ENCODE data around the gene PSMD13. TPM values are rescaled to one million over a fixed set of nuclear protein-coding genes. Genes with fewer than 3 reads are reported as not detected.

The PSMD13 gene
- total RNA-seq, 4 donors from 2014 or later = 64.7 to 111 (median 77.7) TPM

GRCh38 chr11:223884-224283, 12.9 kb upstream of the PSMD13 start:
- TF ChIP-seq CTCF (IDR thresholded peaks at IDR 0.05) (no peak), POLR2A (IDR thresholded peaks at IDR 0.05) (no peak)
- Histone ChIP-seq H3K36me3 (peaks cover 0 to 4% of the 10 kb centered on the region in 2 donors), H3K4me1 (no peaks in the 10 kb centered on the region), H3K9me3 (no peaks in the 10 kb centered on the region), H3K27ac (no peak overlapping the region), H3K27me3 (no peaks in the 10 kb centered on the region), H3K4me3 (replicated peaks in 1 of 3) (no peak overlapping the region)
- intact Hi-C loops (cut with DNase I) = no loop called here
- no peak for DNase-seq
- WGBS, 2 donors = 90 to 98% methylated on average over 6 to 8 of the region's 9 CpGs

- WGBS, 2 donors = 89 to 91% methylated on average over 7 of the region's 7 CpGs
- Histone ChIP-seq H3K9me3 (no peaks in the 10 kb centered on the region), H3K4me1 (no peaks in the 10 kb centered on the region), H3K4me3 (replicated peaks in 1 of 3) (no peak overlapping the region), H3K27ac (no peak overlapping the region), H3K36me3 (peaks cover 0 to 4% of the 10 kb centered on the region in 2 donors), H3K27me3 (no peaks in the 10 kb centered on the region)
- intact Hi-C loops (cut with DNase I) = no loop called here
- TF ChIP-seq CTCF (IDR thresholded peaks at IDR 0.05) = no peak
- DNase-seq = no peak
Measured at GRCh38 chr11:224424-224823, 12.4 kb upstream of the PSMD13 start.

GRCh38 chr11:225734-226453, 10.9 kb upstream of the PSMD13 start:
- Histone ChIP-seq H3K27ac (no peak overlapping the region), H3K27me3 (no peaks in the 10 kb centered on the region), H3K9me3 (no peaks in the 10 kb centered on the region), H3K4me3 (replicated peaks in 1 of 3) (no peak overlapping the region), H3K36me3 (peaks cover 0 to 4% of the 10 kb centered on the region in 2 donors), H3K4me1 (no peaks in the 10 kb centered on the region)
- intact Hi-C loops (cut with DNase I) = no loop called here
- no peak for DNase-seq
- WGBS, 2 donors = 91% methylated on average over 10 of the region's 10 CpGs
- TF ChIP-seq POLR2A (IDR thresholded peaks at IDR 0.05) (no peak), CTCF (IDR thresholded peaks at IDR 0.05) (no peak)

DNA sequence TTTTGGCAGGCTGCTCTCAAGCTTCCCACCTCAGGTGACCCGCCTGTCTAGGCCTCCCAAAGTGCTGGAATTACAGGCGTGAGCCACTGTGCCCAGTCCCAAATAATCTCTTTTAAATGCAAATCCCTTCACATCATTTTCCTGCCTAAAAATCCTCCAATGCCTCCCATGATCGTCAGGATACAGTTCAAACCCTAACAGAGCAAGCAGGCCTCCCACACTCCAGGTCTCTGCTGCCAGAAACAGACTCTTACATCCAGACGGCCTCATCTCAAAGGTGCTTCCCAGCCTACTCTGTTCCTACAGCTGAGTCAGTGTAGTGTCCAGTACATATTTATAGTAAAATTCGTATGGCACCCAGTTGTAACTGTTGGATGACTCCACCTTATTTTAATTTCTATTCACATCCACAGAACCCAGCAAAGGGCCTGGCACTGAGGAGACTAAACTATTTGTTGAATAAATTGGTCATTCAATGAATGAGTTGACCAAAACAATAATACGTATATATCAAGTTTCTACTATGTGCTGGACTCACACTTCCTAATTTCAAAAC, 8.9 kb upstream of the PSMD13 start:
- no peaks in the 10 kb centered on the region for H3K27me3 ChIP-seq
- TF ChIP-seq CTCF (IDR thresholded peaks at IDR 0.05) = no peak
- TF ChIP-seq POLR2A (IDR thresholded peaks at IDR 0.05) = no peak
- H3K27ac ChIP-seq = no peak overlapping the region
- H3K9me3 ChIP-seq = no peaks in the 10 kb centered on the region
- DNase-seq = no peak
- no peaks in the 10 kb centered on the region for H3K36me3 ChIP-seq
- WGBS, 2 donors = 89 to 91% methylated on average over 6 of the region's 6 CpGs
- intact Hi-C loops (cut with DNase I) = no loop called here
- H3K4me1 ChIP-seq = no peaks in the 10 kb centered on the region
- no peak overlapping the region for H3K4me3 ChIP-seq (replicated peaks in 1 of 3)

- Histone ChIP-seq H3K9me3 (no peaks in the 10 kb centered on the region), H3K4me1 (peaks cover 3 to 4% of the 10 kb centered on the region in 2 donors), H3K36me3 (no peaks in the 10 kb centered on the region), H3K4me3 (replicated peaks in 1 of 3) (no peak overlapping the region), H3K27me3 (no peaks in the 10 kb centered on the region), H3K27ac (no peak overlapping the region)
- no peak for DNase-seq
- intact Hi-C loops (cut with DNase I) = no loop called here
- 95 to 99% methylated on average over 10 of the region's 10 CpGs for WGBS, 2 donors
- TF ChIP-seq POLR2A (IDR thresholded peaks at IDR 0.05) (no peak), CTCF (IDR thresholded peaks at IDR 0.05) (no peak)
Measured at GRCh38 chr11:230431-230830, 6.3 kb upstream of the PSMD13 start.
